HG02840 (cell line): ENCODE results near the gene POLD4.

ENCODE experiments used
- ATAC-seq: cut with Tn5 transposase; IDR thresholded peaks from one replicate; pipeline ENCODE4 v1.9.1; 2021; ENCODE audit warnings: mild to moderate bottlenecking, moderate library complexity, moderate number of reproducible peaks; ENCODE audit not compliant: unreplicated experiment, low FRiP score

The POLD4 gene

GRCh38 chr11:67355023-67355793 is 1.9 kb upstream of the POLD4 start:
- ATAC-seq: no peak

- no peak for ATAC-seq
Measured at GRCh38 chr11:67354075-67355022, 1.0 kb upstream of the POLD4 start.

GRCh38 chr11:67352546-67353316 is 615 bp downstream of the POLD4 start:
- ATAC-seq: peak; percentile 1

GRCh38 chr11:67351275-67352005 is 1.9 kb downstream of the POLD4 start:
- ATAC-seq: no peak

GRCh38 chr11:67349928-67350465 is 3.3 kb downstream of the POLD4 start:
- ATAC-seq: no peak

GRCh38 chr11:67349457-67349856 is 3.9 kb downstream of the POLD4 start:
- ATAC-seq: no peak

- ATAC-seq: no peak
Measured at GRCh38 chr11:67349036-67349435, 4.3 kb downstream of the POLD4 start.

GRCh38 chr11:67347964-67348749 is 5.2 kb downstream of the POLD4 start:
- no peak for ATAC-seq

- no peak for ATAC-seq
Measured at GRCh38 chr11:67345920-67346819, 7.2 kb downstream of the POLD4 start.

GRCh38 chr11:67345247-67345919 is 8.0 kb downstream of the POLD4 start:
- ATAC-seq: no peak

GRCh38 chr11:67344264-67344663 is 9.1 kb downstream of the POLD4 start:
- ATAC-seq: no peak

GRCh38 chr11:67337257-67337656 is 16.1 kb downstream of the POLD4 start:
- no peak for ATAC-seq

GRCh38 chr11:67332081-67332691 is 21.2 kb downstream of the POLD4 start:
- ATAC-seq: no peak

- ATAC-seq: no peak
Measured at GRCh38 chr11:67323526-67323925, 29.8 kb downstream of the POLD4 start.

- ATAC-seq: no peak
Measured at GRCh38 chr11:67322049-67322448, 31.3 kb downstream of the POLD4 start.

GRCh38 chr11:67321313-67321871 is 32.0 kb downstream of the POLD4 start:
- ATAC-seq: no peak

- ATAC-seq: no peak
Measured at GRCh38 chr11:67320691-67321090, 32.7 kb downstream of the POLD4 start.
